SIG-M5 treated with dmso at 0.1 percent for 504 hours (cell line): ENCODE results near the gene SPATA20.

Experiments used
- DNase-seq: peaks from one replicate; lab custom pipeline; 2025; ENCODE audit not compliant: unreplicated experiment; lab: John Stamatoyannopoulos, UW

Gene SPATA20

DNA sequence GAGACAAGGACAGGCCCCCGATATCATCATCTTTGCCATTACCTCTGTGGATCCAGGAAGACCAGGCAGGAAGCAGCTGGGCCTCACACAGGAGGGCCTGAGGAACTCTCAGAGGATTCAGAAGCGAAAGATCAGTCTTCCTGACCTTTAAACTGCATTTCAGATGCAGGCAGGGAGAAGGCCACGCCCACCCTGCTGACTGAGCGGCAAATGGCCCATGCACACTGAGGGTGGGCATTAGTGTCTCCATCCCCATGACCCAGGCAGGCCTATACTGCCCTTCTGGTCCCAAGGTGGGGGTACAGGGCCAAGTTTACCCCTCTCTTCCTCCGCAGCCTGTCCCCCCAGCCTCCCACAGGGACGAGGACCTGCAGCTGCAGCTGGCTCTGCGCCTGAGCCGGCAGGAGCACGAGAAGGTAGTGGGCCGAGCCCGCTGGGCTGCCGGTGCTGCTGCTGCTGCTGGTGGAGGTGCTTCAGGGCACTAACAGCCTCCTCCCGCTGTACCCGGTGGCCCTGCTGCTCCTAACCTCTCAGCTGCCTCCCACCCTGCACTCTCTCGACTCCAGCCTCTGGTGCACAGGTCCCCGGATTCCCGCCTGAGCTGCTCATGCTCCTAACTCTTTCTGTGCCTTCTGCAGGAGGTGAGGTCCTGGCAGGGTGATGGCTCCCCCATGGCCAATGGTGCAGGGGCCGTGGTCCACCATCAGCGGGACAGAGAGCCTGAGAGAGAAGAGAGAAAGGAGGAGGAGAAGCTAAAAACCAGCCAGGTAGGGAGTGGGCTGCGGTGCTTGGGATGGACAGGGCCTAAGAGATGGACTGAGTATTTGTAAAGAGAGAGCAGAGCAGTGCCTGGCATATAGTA, 8.2 kb upstream of the SPATA20 start:
- no peak for DNase-seq

- DNase-seq, result no peak
Measured at GRCh38 chr17:50539762-50540559, 7.0 kb upstream of the SPATA20 start.

- no peak for DNase-seq
Measured at GRCh38 chr17:50540560-50541401, 6.2 kb upstream of the SPATA20 start.

GRCh38 chr17:50541402-50541715, 5.6 kb upstream of the SPATA20 start:
- no peak for DNase-seq

DNA sequence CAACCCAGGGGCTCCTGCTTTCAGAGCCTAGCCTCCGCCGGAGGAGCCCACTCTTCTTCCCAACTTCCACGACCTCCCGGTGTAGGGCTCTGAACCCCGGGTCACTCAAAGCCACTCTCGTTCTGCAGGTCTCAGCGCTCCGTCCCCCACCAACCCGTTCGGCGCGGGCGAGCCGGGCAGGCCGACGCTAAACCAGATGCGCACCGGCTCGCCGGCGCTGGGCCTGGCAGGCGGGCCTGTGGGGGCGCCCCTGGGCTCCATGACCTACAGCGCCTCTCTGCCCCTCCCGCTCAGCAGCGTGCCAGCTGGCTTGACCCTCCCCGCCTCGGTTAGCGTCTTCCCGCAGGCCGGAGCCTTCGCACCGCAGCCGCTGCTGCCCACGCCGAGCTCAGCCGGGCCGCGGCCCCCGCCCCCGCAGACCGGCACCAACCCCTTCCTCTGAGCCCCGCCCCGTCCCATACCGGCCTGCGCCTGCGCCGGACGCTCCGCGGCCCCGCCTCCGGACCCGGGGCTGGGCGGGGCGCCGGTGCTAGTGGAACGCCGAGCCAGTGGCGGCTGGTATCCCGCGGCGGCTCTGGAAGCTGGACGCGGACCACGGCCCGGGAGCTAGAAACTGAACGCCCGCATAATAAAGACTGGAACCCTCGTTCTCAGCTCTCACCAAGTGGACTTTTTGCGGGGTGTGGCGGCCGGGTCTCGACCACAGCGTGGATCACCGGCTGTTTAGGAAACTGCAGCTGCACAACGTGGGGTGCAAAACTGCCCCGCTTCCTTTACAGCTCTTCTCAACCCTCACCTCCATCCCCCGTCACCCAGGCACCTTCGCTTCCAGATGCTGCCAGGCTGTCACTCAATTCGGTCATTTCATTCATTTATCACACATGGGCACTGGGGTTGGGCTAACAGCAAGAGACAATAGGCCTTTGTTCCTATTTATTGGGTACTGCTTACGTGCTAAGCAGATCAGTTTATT, 5.0 kb upstream of the SPATA20 start:
- peak; percentile 45 for DNase-seq

- DNase-seq, result peak; percentile 27
Measured at GRCh38 chr17:50542795-50543774, 3.9 kb upstream of the SPATA20 start.

- no peak for DNase-seq
Measured at GRCh38 chr17:50544516-50544915, 2.5 kb upstream of the SPATA20 start.

DNA sequence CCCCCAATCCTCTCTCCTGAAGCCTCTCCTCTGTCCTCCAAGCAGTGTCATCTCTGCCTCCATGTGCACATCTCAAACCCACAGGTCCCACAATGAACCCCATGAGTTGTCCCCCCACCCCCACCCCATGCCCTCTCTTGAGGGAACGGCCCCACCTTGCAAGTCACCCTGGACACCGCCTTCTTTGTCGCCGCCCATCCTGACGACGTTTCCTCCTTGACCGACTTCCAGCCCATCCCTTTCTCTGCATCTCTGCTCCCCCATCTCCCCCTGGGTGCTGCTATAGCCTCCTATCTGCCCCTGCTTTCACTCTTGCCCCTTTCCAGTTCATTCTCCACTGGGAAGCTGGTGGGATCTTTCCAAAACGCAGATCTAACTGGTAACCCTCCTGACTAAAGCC, 1.7 kb upstream of the SPATA20 start:
- no peak for DNase-seq

DNA sequence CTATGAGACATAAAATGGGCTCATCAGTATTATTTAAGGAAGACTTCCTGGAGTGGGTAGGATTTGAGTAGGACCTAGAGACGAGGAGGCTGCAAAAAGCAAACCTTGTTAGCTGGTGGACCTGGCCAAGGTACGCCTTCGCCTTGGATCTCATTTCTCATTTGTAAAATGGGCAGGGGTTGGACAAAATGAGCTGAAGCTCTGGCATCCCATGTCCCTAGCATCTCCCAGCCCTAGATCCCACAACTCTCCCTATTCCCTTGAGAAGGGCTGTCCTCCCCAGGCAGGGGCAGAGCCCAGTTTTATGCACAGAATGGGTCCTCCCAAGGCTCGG, 306 bp upstream of the SPATA20 start:
- no peak for DNase-seq

GRCh38 chr17:50547736-50548083, 736 bp downstream of the SPATA20 start:
- no peak for DNase-seq

DNA sequence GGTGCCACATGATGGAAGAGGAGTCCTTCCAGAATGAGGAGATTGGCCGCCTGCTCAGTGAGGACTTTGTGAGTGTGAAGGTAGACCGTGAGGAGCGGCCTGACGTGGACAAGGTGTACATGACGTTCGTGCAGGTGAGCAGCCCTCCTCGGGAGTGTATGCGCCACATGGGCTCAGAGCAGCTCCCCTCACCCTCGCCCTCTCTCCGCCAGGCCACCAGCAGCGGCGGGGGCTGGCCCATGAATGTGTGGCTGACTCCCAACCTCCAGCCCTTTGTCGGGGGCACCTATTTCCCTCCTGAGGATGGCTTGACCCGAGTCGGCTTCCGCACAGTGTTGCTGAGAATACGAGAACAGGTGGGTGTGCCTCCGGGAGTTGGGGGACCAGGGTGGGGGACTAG, 1.9 kb downstream of the SPATA20 start:
- DNase-seq, result no peak

- no peak for DNase-seq
Measured at GRCh38 chr17:50549256-50549941, 2.4 kb downstream of the SPATA20 start.

- DNase-seq, result no peak
Measured at GRCh38 chr17:50549969-50550368, 3.0 kb downstream of the SPATA20 start.

GRCh38 chr17:50550661-50551432, 3.9 kb downstream of the SPATA20 start:
- peak; percentile 59 for DNase-seq

GRCh38 chr17:50551433-50551815, 4.5 kb downstream of the SPATA20 start:
- DNase-seq, result no peak

GRCh38 chr17:50551884-50552283, 4.9 kb downstream of the SPATA20 start:
- DNase-seq, result no peak

GRCh38 chr17:50554201-50554600, 7.2 kb downstream of the SPATA20 start:
- DNase-seq, result no peak

DNA sequence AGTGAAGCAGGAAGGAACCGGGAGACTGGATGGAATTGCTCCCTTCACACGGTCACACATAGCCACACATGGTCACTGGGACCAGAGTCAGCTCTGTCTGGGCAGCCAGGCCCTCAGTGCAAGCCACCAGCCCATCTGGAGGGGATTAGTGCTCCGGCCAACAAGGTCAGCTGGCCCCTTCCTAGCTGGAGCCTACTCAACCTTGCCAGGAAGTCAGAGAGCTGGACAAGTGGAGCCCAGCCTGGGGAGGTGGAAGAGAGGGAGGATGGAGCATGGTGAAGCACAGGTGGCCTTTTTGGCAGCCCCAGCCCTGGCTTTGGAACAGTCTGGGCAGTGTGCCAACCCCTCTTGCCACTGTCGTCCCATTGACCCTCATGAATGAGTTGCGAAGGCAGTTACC, 9.8 kb downstream of the SPATA20 start:
- no peak for DNase-seq
